Left lung (tissue), 10 donors: ENCODE measurements around the gene KLHL2. TPM values are rescaled to one million over a fixed set of nuclear protein-coding genes. Genes with fewer than 3 reads are reported as not detected.
"Not testable (repeated sequence)": the region's sequence is repeated elsewhere in the genome, so short reads cannot be mapped to it uniquely, and the experiment has no call there.

ENCODE experiments used
- ATAC-seq: fragments of 200-7000 bp; cut with Tn5 transposase; one replicate; pipeline ENCODE4 v1.9.1; 2020; ENCODE audit warnings: moderate library complexity
- DNase-seq, 4 donors: peaks; one replicate each; pipeline ENCODE4 v3.0.0-alpha.2; 2013 to 2020
- H3K27ac ChIP-seq, 2 donors: fragments of 200-600 bp; sonication (generic) in 1 of 2; one replicate each; pipeline versions ENCODE4 v1.5.0 to v1.8.0; 2020 to 2021
- H3K27me3 ChIP-seq, 2 donors: fragments of 200-600 bp; sonication (generic) in 1 of 2; one replicate each; pipeline versions ENCODE4 v1.5.0 to v1.8.0; 2020 to 2021
- H3K36me3 ChIP-seq, 2 donors: fragments of 200-600 bp; sonication (generic) in 1 of 2; one replicate each; pipeline versions ENCODE4 v1.5.0 to v1.8.0; 2020 to 2021
- H3K4me1 ChIP-seq, 2 donors: fragments of 200-600 bp; one replicate each; pipeline ENCODE4 v1.8.0; 2021
- H3K4me3 ChIP-seq, 2 donors: fragments of 200-600 bp; sonication (generic) in 1 of 2; one replicate each; pipeline versions ENCODE4 v1.5.0 to v1.8.0; 2020 to 2021; ENCODE audit warnings: mild to moderate bottlenecking in 1 of 2
- H3K9me3 ChIP-seq, 2 donors: fragments of 200-600 bp; sonication (generic) in 1 of 2; one replicate each; pipeline versions ENCODE4 v1.5.0 to v1.8.0; 2020 to 2021
- intact Hi-C, 2 donors: fragments of 100-400 bp; cut with DNase I; formaldehyde crosslinking; loops; one replicate each; pipeline versions ENCODE4 v1.11.2 to v1.14.2; 2022
- polyA plus RNA-seq, 6 donors: library from polyadenylated mRNA; unstranded; fragments of 120-200 nt; gene quantifications; one replicate each; pipeline ENCODE4 v1.2.1, GENCODE V29; 2013; ENCODE audit not compliant: insufficient read length in 6 of 6
- total RNA-seq, 2 donors: library from RNA; stranded (reverse); fragmentation: NEBNext Ultra II Directional; extraction: Animal tissue kit (Norgen Biotek cat#: 25700); gene quantifications; one replicate each; pipeline ENCODE4 v1.2.1, GENCODE V29; 2021
- TF ChIP-seq, protein P1 (sequence below), 2 donors: fragments of 200-600 bp; sonication (generic) in 1 of 2; IDR thresholded peaks; one replicate each; pipeline versions ENCODE4 v1.5.0 to v1.8.0; 2021; ENCODE audit warnings: antibody characterized with exemption in 2 of 2
- donor health status: DM: no; HTN: yes; CAD: no.
- donor health status: DM: no; HTN: no; CAD: no.

KLHL2 gene
- total and polyA plus RNA-seq, 8 donors: 16.2 to 53.4 (median 18.6) TPM

GRCh38 chr4:165170819-165171218, 36.5 kb upstream of the KLHL2 start:
- TF ChIP-seq, protein P1, sequence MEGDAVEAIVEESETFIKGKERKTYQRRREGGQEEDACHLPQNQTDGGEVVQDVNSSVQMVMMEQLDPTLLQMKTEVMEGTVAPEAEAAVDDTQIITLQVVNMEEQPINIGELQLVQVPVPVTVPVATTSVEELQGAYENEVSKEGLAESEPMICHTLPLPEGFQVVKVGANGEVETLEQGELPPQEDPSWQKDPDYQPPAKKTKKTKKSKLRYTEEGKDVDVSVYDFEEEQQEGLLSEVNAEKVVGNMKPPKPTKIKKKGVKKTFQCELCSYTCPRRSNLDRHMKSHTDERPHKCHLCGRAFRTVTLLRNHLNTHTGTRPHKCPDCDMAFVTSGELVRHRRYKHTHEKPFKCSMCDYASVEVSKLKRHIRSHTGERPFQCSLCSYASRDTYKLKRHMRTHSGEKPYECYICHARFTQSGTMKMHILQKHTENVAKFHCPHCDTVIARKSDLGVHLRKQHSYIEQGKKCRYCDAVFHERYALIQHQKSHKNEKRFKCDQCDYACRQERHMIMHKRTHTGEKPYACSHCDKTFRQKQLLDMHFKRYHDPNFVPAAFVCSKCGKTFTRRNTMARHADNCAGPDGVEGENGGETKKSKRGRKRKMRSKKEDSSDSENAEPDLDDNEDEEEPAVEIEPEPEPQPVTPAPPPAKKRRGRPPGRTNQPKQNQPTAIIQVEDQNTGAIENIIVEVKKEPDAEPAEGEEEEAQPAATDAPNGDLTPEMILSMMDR (IDR thresholded peaks at IDR 0.05): no peak
- intact Hi-C loops: no loop called here
- no peak overlapping the region for H3K27ac ChIP-seq
- H3K36me3 ChIP-seq: no peaks in the 10 kb centered on the region
- DNase-seq (no peak), ATAC-seq (no peak)
- H3K9me3 ChIP-seq: peaks cover 0 to 7% of the 10 kb centered on the region in 2 donors
- no peaks in the 10 kb centered on the region for H3K4me1 ChIP-seq
- no peaks in the 10 kb centered on the region for H3K27me3 ChIP-seq
- no peak overlapping the region for H3K4me3 ChIP-seq

- H3K4me1 ChIP-seq, H3K27ac ChIP-seq, H3K9me3 ChIP-seq, intact Hi-C loops, H3K27me3 ChIP-seq, H3K4me3 ChIP-seq, DNase-seq, H3K36me3 ChIP-seq, ATAC-seq: not testable (repeated sequence)
These were observed 31.9 kb upstream of the KLHL2 start for GRCh38 chr4:165175470-165175869.

GRCh38 chr4:165175879-165176278, 31.5 kb upstream of the KLHL2 start:
- H3K27me3 ChIP-seq: no peaks in the 10 kb centered on the region
- H3K4me3 ChIP-seq: no peak overlapping the region
- ATAC-seq (no peak), DNase-seq (no peak)
- no peaks in the 10 kb centered on the region for H3K4me1 ChIP-seq
- H3K27ac ChIP-seq: no peak overlapping the region
- peaks cover 0 to 4% of the 10 kb centered on the region in 2 donors for H3K9me3 ChIP-seq
- no peaks in the 10 kb centered on the region for H3K36me3 ChIP-seq
- intact Hi-C loops: no loop called here
- TF ChIP-seq, protein P1 (IDR thresholded peaks at IDR 0.05): no peak

DNA sequence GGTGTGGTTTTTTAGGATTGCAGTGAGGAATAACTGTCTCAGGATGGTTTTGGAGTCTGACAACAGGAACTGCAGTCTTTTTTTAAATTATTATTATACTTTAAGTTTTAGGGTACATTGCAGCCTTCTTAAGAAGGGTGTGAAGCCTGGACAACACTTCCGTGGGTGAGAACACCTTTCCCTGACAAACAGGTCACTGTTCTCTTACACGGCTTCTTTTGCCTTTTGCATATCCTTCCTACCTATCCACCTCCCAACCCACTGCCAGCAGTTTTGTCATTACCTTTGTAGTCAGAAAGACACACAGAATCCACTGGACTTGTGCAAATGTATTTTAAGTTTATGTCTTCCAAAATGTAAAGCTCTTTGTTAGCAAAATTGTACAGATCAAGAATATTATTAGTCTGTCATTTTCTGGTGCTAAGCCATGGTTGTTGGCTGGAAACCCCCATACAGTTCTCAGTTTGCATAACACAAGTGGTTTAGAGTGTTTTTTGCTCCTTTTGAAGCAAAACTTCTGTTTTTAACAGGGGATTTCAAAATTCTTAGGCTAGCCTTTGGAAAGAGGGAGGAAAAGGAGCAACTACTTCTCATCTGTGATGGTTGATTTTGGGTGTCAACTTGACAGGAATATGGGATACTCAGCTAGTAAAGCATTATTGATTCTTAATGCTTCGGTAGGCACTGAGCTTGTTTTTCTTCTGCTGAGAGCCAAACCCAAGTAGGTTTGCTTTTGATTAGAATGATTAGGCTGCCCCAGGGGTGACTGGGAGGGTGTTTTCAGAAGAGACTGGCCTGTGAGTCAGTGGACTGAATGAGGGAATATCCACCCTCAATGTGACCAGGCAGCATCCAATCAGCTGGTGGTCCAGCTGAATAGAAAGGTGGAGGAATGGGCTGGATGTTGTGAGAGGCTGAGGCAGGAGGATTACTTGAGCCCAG, 29.4 kb upstream of the KLHL2 start:
- TF ChIP-seq, protein P1 (IDR thresholded peaks at IDR 0.05): no peak
- H3K27ac ChIP-seq: no peak overlapping the region
- ATAC-seq (no peak), DNase-seq (peak in 2 of 4 donors; percentile 14 to 28)
- no peaks in the 10 kb centered on the region for H3K4me1 ChIP-seq
- H3K9me3 ChIP-seq: peaks cover 0 to 4% of the 10 kb centered on the region in 2 donors
- no peak overlapping the region for H3K4me3 ChIP-seq
- intact Hi-C loops: no loop called here
- H3K27me3 ChIP-seq: no peaks in the 10 kb centered on the region
- no peaks in the 10 kb centered on the region for H3K36me3 ChIP-seq

DNA sequence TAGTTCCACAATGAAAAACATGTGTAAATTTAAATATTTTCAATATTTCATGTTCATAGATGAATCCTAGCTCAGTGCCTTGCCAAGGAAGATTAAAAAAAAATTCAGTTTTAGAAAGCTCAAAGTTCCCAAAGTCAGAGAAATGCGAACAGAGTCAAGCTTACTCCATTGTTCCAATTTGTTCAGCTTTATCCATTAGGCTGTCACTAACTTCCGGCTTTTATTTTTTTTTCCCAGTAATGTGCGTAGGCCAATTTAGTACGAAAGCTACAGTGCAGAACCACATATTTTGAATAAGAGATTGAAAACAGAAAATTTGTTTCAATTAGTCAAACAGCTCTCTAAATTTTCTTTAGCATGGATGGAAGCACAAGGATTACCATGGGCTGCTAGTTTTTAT, 23.1 kb upstream of the KLHL2 start:
- TF ChIP-seq, protein P1 (IDR thresholded peaks at IDR 0.05): no peak
- Histone ChIP-seq H3K27ac (no peak overlapping the region), H3K27me3 (no peaks in the 10 kb centered on the region), H3K4me1 (no peaks in the 10 kb centered on the region), H3K36me3 (no peaks in the 10 kb centered on the region), H3K4me3 (no peak overlapping the region), H3K9me3 (no peaks in the 10 kb centered on the region)
- ATAC-seq (no peak), DNase-seq (no peak)
- intact Hi-C loops: no loop called here

DNA sequence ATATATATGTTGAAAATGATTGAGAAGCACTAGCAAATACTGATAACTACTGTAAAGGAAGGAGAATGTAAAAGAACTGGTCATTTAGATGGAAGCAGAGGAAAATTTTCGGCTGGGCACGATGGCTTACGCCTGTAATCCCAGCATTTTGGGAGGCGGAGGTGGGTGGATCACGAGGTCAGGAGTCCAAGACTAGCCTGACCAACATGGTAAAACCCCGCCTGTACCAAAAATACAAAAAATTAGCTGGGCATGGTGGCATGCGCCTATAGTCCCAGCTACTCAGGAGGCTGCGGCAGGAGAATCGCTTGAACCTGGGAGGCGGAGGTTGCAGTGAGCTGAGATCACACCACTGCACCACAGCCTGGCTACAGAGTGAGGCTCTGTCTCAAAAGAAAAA, 22.4 kb upstream of the KLHL2 start:
- H3K27me3 ChIP-seq, H3K36me3 ChIP-seq, DNase-seq, H3K4me3 ChIP-seq, intact Hi-C loops, ATAC-seq, H3K9me3 ChIP-seq, H3K27ac ChIP-seq, H3K4me1 ChIP-seq: not testable (repeated sequence)
